Measurements from ENCODE around the gene BLMH.

BLMH gene

DNA sequence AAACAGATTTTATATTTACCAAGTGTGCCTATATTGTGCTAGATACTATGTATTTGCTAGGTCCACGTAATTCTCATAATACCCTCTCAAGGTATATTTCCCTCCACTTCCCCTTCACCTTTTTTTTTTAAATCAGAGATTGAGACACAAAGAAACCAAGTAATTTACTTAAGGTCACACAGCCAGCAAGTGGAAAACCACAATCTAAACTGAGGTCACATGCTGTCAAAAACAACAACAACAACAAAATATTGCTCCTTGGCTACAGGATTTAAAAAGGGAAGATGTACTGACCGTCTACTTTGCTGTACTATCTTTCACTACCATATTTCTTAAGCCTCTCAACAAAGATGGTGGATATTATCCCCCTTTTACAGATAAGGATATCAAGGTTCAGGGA is 15.8 kb downstream of the BLMH start:
- no peak for TF ChIP-seq CTCF (IDR thresholded peaks at IDR 0.05; ENCODE audit: insufficient read depth, low read length, poor library complexity, severe bottlenecking)

DNA sequence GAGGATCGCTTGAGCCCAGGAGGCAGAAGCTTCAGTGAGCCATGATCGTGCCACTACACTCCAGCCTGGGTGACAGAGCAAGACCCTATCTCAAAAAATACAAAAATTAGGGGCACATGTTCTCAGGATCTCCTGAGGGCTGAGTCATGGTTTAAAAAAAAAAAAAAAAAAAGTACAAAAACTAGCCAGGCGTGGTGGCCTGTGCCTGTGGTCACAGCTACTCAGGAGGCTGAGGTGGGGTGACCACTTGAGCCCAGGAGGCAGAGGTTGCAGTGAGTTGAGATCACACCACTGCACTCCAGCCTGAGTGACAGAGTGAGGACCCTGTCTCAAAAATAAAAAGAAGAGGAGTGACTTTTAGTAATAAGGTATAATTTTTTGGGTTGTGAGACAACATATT is 16.9 kb downstream of the BLMH start:
- Histone ChIP-seq H3K36me3 (ENCODE audit: control insufficient read depth, insufficient read depth, low read length) (peaks cover 12% of the 10 kb centered on the region), H3K27me3 (replicated peaks; ENCODE audit: control insufficient read depth, insufficient read depth, low read length) (no peaks in the 10 kb centered on the region), H3K4me3 (replicated peaks; ENCODE audit: low read depth, low read length) (no peak overlapping the region)
- TF ChIP-seq CTCF (IDR thresholded peaks at IDR 0.05; ENCODE audit: insufficient read depth, low read length, poor library complexity, severe bottlenecking): no peak
- no peak for DNase-seq (ENCODE audit: extremely low read depth, insufficient read length)

More for the DNA sequence above, 15.8 kb downstream of the BLMH start:
- no peaks in the 10 kb centered on the region for H3K27me3 ChIP-seq (replicated peaks; ENCODE audit: control insufficient read depth, insufficient read depth, low read length)
- H3K36me3 ChIP-seq (ENCODE audit: control insufficient read depth, insufficient read depth, low read length): peaks cover 13% of the 10 kb centered on the region
- DNase-seq (ENCODE audit: extremely low read depth, insufficient read length): no peak
- H3K4me3 ChIP-seq (replicated peaks; ENCODE audit: low read depth, low read length): no peak overlapping the region

- no peak for DNase-seq (ENCODE audit: extremely low read depth, insufficient read length)
- H3K4me3 ChIP-seq (replicated peaks; ENCODE audit: low read depth, low read length): no peak overlapping the region
- H3K27me3 ChIP-seq (replicated peaks; ENCODE audit: control insufficient read depth, insufficient read depth, low read length): no peaks in the 10 kb centered on the region
- TF ChIP-seq CTCF (IDR thresholded peaks at IDR 0.05; ENCODE audit: insufficient read depth, low read length, poor library complexity, severe bottlenecking): no peak
- H3K36me3 ChIP-seq (ENCODE audit: control insufficient read depth, insufficient read depth, low read length): peaks cover 11% of the 10 kb centered on the region
Observed at GRCh38 chr17:30273373-30273772, 18.4 kb downstream of the BLMH start.

DNA sequence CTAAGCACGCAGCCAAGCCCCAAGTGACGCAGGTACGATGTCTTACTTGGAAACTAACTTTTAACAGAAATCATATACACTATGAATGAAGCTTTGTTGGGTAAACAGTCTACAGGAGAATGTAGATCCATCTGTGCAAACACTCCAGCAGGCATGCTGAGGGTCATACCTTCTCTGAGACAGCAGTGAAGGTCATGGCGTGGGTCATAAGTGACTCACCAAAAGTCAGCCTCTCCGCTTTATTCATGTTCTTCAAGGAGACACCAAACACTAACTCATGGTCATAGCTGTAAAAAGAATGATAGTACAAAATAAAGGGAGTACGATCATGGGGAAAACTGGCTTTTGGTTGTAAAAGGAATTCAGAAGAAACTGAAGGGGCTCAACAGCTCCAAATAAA is 20.6 kb downstream of the BLMH start:
- peaks cover 14% of the 10 kb centered on the region for H3K36me3 ChIP-seq (ENCODE audit: control insufficient read depth, insufficient read depth, low read length)
- TF ChIP-seq CTCF (IDR thresholded peaks at IDR 0.05; ENCODE audit: insufficient read depth, low read length, poor library complexity, severe bottlenecking): no peak
- no peak for DNase-seq (ENCODE audit: extremely low read depth, insufficient read length)

DNA sequence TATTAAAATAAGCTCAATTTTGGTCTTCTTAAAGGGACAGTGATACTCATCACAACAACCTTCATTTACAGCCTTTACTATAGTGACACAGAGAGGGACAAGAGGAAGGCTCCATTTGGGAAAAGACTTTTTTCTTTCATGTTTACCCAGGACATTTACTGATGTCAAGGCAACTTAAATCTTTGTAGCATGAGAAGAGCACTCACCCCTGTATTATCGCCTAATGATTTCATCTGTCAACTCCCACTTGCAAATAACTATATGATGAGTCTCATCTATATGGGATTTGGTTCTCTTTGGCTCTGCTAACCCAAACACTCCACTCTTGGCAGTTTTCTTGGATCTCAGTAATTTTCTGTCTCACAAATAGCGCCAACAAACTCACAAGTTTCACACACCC is 24.1 kb downstream of the BLMH start:
- TF ChIP-seq CTCF (IDR thresholded peaks at IDR 0.05; ENCODE audit: insufficient read depth, low read length, poor library complexity, severe bottlenecking): no peak
- no peaks in the 10 kb centered on the region for H3K27me3 ChIP-seq (replicated peaks; ENCODE audit: control insufficient read depth, insufficient read depth, low read length)
- H3K36me3 ChIP-seq (ENCODE audit: control insufficient read depth, insufficient read depth, low read length): peaks cover 12% of the 10 kb centered on the region
- H3K4me3 ChIP-seq (replicated peaks; ENCODE audit: low read depth, low read length): no peak overlapping the region
- no peak for DNase-seq (ENCODE audit: extremely low read depth, insufficient read length)

More for the DNA sequence above, 20.6 kb downstream of the BLMH start:
- Histone ChIP-seq H3K4me3 (replicated peaks; ENCODE audit: low read depth, low read length) (no peak overlapping the region), H3K27me3 (replicated peaks; ENCODE audit: control insufficient read depth, insufficient read depth, low read length) (no peaks in the 10 kb centered on the region)
